Natural killer cell (primary cell): ENCODE measurements around the gene C6orf52. TPM values are rescaled to one million over a fixed set of nuclear protein-coding genes. Genes with fewer than 3 reads are reported as not detected.

Experiments used
- ATAC-seq, 3 donors: fragments of 150-1000 bp in 2 of 3; fragments of 200-7000 bp in 1 of 3; cut with Tn5 transposase; 1 replicate in 1 of 3; 2 replicates in 2 of 3; pipeline ENCODE4 v1.10.0; 2021; ENCODE audit warnings: mild to moderate bottlenecking in 2 of 3, moderate library complexity in 2 of 3
- DNase-seq, 2 donors: peaks; one replicate each; pipeline versions ENCODE4 v3.0.0 to v3.0.0-alpha.2; 2013 to 2021; ENCODE audit warnings: mixed read lengths in 1 of 2
- H3K27ac ChIP-seq: one replicate; pipeline ENCODE4 v1.5.1; 2013; ENCODE audit warnings: mild to moderate bottlenecking, low read length
- H3K27me3 ChIP-seq: one replicate; pipeline ENCODE4 v1.6.1; 2013; ENCODE audit warnings: low read length; ENCODE audit not compliant: control insufficient read depth, insufficient read depth
- H3K36me3 ChIP-seq: one replicate; pipeline ENCODE4 v1.6.1; 2013; ENCODE audit warnings: low read length; ENCODE audit not compliant: control insufficient read depth, insufficient read depth
- H3K4me1 ChIP-seq: one replicate; pipeline ENCODE4 v1.6.1; 2013; ENCODE audit warnings: low read length; ENCODE audit not compliant: control insufficient read depth, insufficient read depth
- H3K4me3 ChIP-seq: one replicate; pipeline ENCODE4 v1.5.1; 2013; ENCODE audit warnings: low read length
- H3K9me3 ChIP-seq: one replicate; pipeline ENCODE4 v1.6.1; 2013; ENCODE audit warnings: low read length; ENCODE audit not compliant: control insufficient read depth, insufficient read depth
- H3K27ac Mint-ChIP-seq, 2 donors: one replicate each; pipeline ENCODE4 v1.8.0; 2022; ENCODE audit warnings: mild to moderate bottlenecking in 2 of 2, mixed read lengths in 2 of 2, moderate library complexity in 1 of 2
- H3K27me3 Mint-ChIP-seq, 2 donors: one replicate each; pipeline ENCODE4 v1.8.0; 2022; ENCODE audit warnings: low read depth in 2 of 2, mixed read lengths in 2 of 2
- H3K36me3 Mint-ChIP-seq: one replicate; pipeline ENCODE4 v1.8.0; 2022; ENCODE audit warnings: mixed read lengths
- H3K4me1 Mint-ChIP-seq, 2 donors: one replicate each; pipeline ENCODE4 v1.8.0; 2022; ENCODE audit warnings: mixed read lengths in 2 of 2
- H3K4me3 Mint-ChIP-seq: one replicate; pipeline ENCODE4 v1.8.0; 2022; ENCODE audit warnings: mild to moderate bottlenecking, moderate library complexity, mixed read lengths
- H3K9me3 Mint-ChIP-seq, 2 donors: one replicate each; pipeline ENCODE4 v1.8.0; 2022; ENCODE audit warnings: mixed read lengths in 2 of 2
- WGBS: methylation state at CpG from one replicate; pipeline ENCODE4 v1.1.7; 2013; ENCODE audit warnings: missing lambda C conversion rate; ENCODE audit not compliant: insufficient coverage; 5-methylcytosine and 5-hydroxymethylcytosine counted together
- intact Hi-C: fragments of 100-400 bp; cut with micrococcal nuclease; formaldehyde crosslinking; loops from one replicate; pipeline ENCODE4 v1.14.2; 2022
- total RNA-seq, 4 donors: library from RNA; stranded (reverse); fragments of 120-200 nt in 1 of 4; gene quantifications; one replicate each; pipeline versions ENCODE4 v1.2.3 to v1.2.4, GENCODE V29; 2013 to 2022
- TF ChIP-seq, protein P1 (sequence below): fragments of 200-600 bp; IDR thresholded peaks from one replicate; pipeline ENCODE4 v1.8.0; 2022; ENCODE audit warnings: antibody characterized with exemption

C6orf52 gene
- total RNA-seq, 3 donors from 2014 or later (not counting 1 experiment from before 2014, with no cell fraction given) = 0.58 to 0.91 TPM; not detected in 1

DNA sequence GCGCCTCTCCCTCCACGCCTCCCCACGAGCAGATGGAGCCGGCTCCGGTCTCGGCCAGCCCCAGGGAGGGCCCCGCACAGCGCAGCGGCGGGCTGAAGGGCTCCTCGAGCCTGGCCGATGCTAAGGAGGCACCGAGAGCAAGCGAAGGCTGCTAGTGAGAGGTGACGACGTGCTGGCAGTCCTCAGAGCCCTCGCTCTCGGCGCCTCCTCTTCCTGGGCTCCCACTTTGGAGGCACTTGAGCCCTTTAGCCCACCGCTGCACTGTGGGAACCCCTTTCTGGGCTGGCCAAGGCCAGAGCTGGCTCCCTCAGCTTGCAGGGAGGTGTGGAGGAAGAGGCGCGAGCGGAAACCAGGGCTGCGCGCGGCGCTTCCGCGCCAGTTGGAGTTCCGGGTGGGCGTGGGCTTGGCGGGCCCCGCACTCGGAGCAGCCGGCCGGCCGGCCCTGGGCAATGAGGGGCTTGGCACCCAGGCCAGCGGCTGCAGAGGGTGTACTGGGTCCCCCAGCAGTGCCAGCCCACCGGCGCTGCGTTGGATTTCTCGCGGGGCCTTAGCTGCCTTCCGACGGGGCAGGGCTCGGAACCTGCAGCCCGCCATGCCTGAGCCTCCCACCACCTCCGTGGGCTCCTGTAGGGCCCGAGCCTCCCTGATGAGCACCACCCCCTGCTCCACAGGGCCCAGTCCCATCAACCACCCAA is 26.0 kb upstream of the C6orf52 start:
- no peaks in the 10 kb centered on the region for H3K36me3 Mint-ChIP-seq
- Histone ChIP-seq H3K36me3 (no peaks in the 10 kb centered on the region), H3K27ac (peak overlapping the region; percentile 59), H3K4me3 (peak overlapping the region; percentile 49), H3K27me3 (peaks cover 10% of the 10 kb centered on the region), H3K9me3 (no peaks in the 10 kb centered on the region), H3K4me1 (peaks cover 42% of the 10 kb centered on the region)
- TF ChIP-seq, protein P1, sequence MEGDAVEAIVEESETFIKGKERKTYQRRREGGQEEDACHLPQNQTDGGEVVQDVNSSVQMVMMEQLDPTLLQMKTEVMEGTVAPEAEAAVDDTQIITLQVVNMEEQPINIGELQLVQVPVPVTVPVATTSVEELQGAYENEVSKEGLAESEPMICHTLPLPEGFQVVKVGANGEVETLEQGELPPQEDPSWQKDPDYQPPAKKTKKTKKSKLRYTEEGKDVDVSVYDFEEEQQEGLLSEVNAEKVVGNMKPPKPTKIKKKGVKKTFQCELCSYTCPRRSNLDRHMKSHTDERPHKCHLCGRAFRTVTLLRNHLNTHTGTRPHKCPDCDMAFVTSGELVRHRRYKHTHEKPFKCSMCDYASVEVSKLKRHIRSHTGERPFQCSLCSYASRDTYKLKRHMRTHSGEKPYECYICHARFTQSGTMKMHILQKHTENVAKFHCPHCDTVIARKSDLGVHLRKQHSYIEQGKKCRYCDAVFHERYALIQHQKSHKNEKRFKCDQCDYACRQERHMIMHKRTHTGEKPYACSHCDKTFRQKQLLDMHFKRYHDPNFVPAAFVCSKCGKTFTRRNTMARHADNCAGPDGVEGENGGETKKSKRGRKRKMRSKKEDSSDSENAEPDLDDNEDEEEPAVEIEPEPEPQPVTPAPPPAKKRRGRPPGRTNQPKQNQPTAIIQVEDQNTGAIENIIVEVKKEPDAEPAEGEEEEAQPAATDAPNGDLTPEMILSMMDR = no peak
- peak overlapping the region; percentile 79 for H3K4me3 Mint-ChIP-seq
- DNase-seq = peak; percentile 56 to 74
- H3K27ac Mint-ChIP-seq = peak overlapping the region in 1 of 2 donors; percentile 89
- H3K27me3 Mint-ChIP-seq = peaks cover 18 to 19% of the 10 kb centered on the region in 2 donors
- peak; percentile 62 to 71 (median 64) for ATAC-seq
- H3K9me3 Mint-ChIP-seq = no peaks in the 10 kb centered on the region
- intact Hi-C loops = loop anchor here (2.0 kb wide), 1 partner anchor 26 kb away; the partner anchor contains the start of genes C6orf52 and PAK1IP1
- 43% methylated on average over 49 of the region's 49 CpGs for WGBS
- peaks cover 31 to 49% of the 10 kb centered on the region in 2 donors for H3K4me1 Mint-ChIP-seq

DNA sequence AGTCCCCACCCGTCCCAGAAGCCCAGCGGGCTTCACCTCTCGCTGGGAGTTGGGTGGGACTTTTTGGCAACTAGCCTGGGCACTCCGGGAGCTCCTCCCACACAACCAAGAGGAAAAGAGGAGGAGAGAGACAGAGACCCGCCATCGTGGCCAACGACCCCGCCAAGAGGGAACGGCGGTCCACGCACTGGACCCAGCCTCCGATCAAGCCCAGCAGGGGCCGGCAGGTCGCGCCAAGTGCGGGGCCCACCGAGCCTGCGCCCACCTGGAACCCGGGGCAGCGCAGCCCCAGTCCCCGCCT is 25.5 kb upstream of the C6orf52 start:
- H3K9me3 ChIP-seq = no peaks in the 10 kb centered on the region
- intact Hi-C loops = loop anchor here (2.0 kb wide), 2 partner anchors 13 to 25 kb away; partner anchors contain the start of genes C6orf52 and PAK1IP1
- 71% methylated on average over 20 of the region's 21 CpGs for WGBS
- H3K36me3 Mint-ChIP-seq = no peaks in the 10 kb centered on the region
- DNase-seq = no peak
- H3K36me3 ChIP-seq = no peaks in the 10 kb centered on the region
- TF ChIP-seq, protein P1 = no peak
- H3K9me3 Mint-ChIP-seq = no peaks in the 10 kb centered on the region
- peaks cover 29 to 45% of the 10 kb centered on the region in 2 donors for H3K4me1 Mint-ChIP-seq
- peak overlapping the region; percentile 49 for H3K4me3 ChIP-seq
- H3K27ac ChIP-seq = peak overlapping the region; percentile 56
- H3K4me3 Mint-ChIP-seq = peak overlapping the region; percentile 79
- H3K27me3 ChIP-seq = peaks cover 7% of the 10 kb centered on the region
- peaks cover 14 to 15% of the 10 kb centered on the region in 2 donors for H3K27me3 Mint-ChIP-seq
- peak overlapping the region in 1 of 2 donors; percentile 89 for H3K27ac Mint-ChIP-seq
- peaks cover 42% of the 10 kb centered on the region for H3K4me1 ChIP-seq
- ATAC-seq = no peak

DNA sequence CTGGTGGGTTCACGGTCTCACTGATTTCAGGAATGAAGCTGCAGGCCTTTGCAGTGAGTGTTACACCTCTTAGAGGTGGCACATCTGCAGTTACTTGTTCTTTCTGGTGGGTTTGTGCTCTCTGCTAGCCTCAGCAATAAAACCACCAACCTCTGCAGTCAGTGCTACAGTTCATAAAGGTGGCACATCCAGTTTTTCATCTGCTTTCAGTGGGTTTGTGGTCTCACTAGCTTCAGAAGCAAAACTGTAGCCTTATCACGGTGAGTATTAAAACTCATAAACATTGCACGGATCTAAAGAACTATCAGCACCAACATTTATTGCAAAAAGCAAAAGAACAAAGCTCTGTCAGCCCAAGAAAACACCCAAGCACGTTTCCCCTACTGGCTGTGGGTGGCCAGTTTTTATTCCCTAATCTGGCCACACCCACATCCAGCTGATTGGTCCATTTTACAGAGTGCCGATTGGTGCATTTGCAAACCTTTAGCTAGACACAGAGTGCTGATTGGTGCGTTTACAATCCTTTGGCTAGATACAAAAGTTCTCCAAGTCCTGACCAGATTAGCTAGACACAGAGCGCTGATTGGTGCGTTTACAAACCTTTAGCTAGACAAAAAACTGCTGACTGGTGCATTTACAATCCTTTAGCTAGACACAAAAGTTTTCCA is 25.0 kb upstream of the C6orf52 start:
- WGBS = 63% methylated on average over 8 of the region's 8 CpGs
- peak overlapping the region in 1 of 2 donors; percentile 89 for H3K27ac Mint-ChIP-seq
- peak overlapping the region; percentile 69 for H3K4me3 Mint-ChIP-seq
- peaks cover 29 to 44% of the 10 kb centered on the region in 2 donors for H3K4me1 Mint-ChIP-seq
- H3K27ac ChIP-seq = peak overlapping the region; percentile 56
- intact Hi-C loops = loop anchor here (2.0 kb wide), 1 partner anchor 13 kb away; no protein-coding TSS in a partner anchor
- H3K9me3 Mint-ChIP-seq = no peaks in the 10 kb centered on the region
- ATAC-seq = peak in 2 of 3 donors; percentile 39 to 46
- H3K27me3 Mint-ChIP-seq = peaks cover 14 to 15% of the 10 kb centered on the region in 2 donors
- peaks cover 42% of the 10 kb centered on the region for H3K4me1 ChIP-seq
- TF ChIP-seq, protein P1 = no peak
- H3K36me3 Mint-ChIP-seq = no peaks in the 10 kb centered on the region
- no peaks in the 10 kb centered on the region for H3K9me3 ChIP-seq
- DNase-seq = peak in 1 of 2 donors; percentile 72
- peaks cover 3% of the 10 kb centered on the region for H3K27me3 ChIP-seq
- no peaks in the 10 kb centered on the region for H3K36me3 ChIP-seq
- H3K4me3 ChIP-seq = peak overlapping the region; percentile 49
